Suprapubic skin (tissue), 4 donors: Measurements from ENCODE around the gene CAMK2A.

Source experiments
- EP300 ChIP-seq: sonication (generic); formaldehyde crosslinking; IDR thresholded peaks from one replicate; pipeline ENCODE4 v1.6.1; 2017; ENCODE audit warnings: antibody characterized with exemption
- POLR2A ChIP-seq, 2 donors: fragments of 450-650 bp; IDR thresholded peaks; one replicate each; pipeline ENCODE4 v1.6.1; 2017; ENCODE audit warnings: antibody characterized with exemption in 2 of 2, mild to moderate bottlenecking in 2 of 2, moderate library complexity in 2 of 2
- POLR2AphosphoS5 ChIP-seq, 3 donors: sonication (generic); formaldehyde crosslinking; IDR thresholded peaks; one replicate each; pipeline ENCODE4 v1.6.1; 2017; ENCODE audit warnings: antibody characterized with exemption in 3 of 3
- TF ChIP-seq, protein P1 (sequence below), 2 donors: fragments of 200-600 bp in 1 of 2; fragments of 450-650 bp in 1 of 2; sonication (generic) in 1 of 2; IDR thresholded peaks; one replicate each; pipeline ENCODE4 v1.5.1; 2016 to 2019; ENCODE audit warnings: antibody characterized with exemption in 2 of 2, mild to moderate bottlenecking in 1 of 2, moderate library complexity in 1 of 2

DNA sequence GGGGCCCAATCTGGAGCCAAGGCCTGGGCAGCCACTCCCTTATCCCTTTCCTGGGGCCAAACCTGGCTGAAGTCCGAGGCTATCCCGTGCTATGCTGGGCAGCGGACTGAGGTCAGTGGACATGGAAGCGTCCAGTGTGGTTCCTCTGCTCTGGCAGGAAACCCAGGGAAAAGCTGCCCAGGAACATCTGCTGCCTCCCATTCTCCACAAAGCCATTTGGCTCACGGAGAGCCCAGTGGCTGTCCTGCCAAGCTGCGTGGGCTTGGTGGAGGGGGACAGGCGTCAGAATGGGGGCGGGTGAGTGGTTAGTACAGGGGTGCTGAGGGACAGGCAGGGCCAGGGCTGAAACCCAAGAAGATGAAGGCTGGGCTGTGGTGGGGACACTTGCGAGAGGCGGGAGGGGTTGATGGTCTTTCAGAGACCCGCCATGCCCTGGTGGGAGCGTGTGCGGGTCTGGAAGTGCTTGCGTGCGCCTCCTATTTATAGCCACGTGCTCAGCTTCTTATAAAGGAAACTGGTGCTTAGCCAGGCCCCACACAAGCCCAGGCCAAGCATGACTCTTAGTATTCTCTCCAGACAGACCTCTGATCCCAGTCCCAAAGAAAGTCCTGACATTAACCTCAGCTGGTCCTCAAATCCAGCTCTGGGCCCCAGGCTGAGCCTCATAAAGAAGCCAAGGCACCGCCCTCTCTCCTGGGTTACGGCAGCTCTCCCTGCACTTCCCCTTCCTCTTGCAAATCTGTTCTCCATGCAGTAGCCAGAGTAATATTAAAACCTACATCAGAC, 109.1 kb downstream of the CAMK2A start:
- TF ChIP-seq, protein P1, sequence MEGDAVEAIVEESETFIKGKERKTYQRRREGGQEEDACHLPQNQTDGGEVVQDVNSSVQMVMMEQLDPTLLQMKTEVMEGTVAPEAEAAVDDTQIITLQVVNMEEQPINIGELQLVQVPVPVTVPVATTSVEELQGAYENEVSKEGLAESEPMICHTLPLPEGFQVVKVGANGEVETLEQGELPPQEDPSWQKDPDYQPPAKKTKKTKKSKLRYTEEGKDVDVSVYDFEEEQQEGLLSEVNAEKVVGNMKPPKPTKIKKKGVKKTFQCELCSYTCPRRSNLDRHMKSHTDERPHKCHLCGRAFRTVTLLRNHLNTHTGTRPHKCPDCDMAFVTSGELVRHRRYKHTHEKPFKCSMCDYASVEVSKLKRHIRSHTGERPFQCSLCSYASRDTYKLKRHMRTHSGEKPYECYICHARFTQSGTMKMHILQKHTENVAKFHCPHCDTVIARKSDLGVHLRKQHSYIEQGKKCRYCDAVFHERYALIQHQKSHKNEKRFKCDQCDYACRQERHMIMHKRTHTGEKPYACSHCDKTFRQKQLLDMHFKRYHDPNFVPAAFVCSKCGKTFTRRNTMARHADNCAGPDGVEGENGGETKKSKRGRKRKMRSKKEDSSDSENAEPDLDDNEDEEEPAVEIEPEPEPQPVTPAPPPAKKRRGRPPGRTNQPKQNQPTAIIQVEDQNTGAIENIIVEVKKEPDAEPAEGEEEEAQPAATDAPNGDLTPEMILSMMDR (IDR thresholded peaks at IDR 0.05): no peak
- TF ChIP-seq POLR2AphosphoS5 (IDR thresholded peaks at IDR 0.05) (peak in 1 of 3 donors; percentile 40), POLR2A (IDR thresholded peaks at IDR 0.05) (no peak), EP300 (no peak)
